IPS-11a (cell line): Measurements from ENCODE around the gene TRIP12.
A peak's percentile ranks its signal among the peaks of the same experiment; 100 is the strongest.
"Not testable (repeated sequence)": the region's sequence is repeated elsewhere in the genome, so short reads cannot be mapped to it uniquely, and the experiment has no call there.

Experiments
- H3K4me3 ChIP-seq: one replicate; pipeline ENCODE4 v1.5.1; 2013; ENCODE audit warnings: low read depth, low read length, control low read depth

The TRIP12 gene

GRCh38 chr2:229921101-229921891 is 513 bp downstream of the TRIP12 start:
- peak overlapping the region; percentile 90 for H3K4me3 ChIP-seq

GRCh38 chr2:229920011-229920641 is 1.7 kb downstream of the TRIP12 start:
- peak overlapping the region; percentile 90 for H3K4me3 ChIP-seq

GRCh38 chr2:229917793-229918192 is 4.0 kb downstream of the TRIP12 start:
- H3K4me3 ChIP-seq: no peak overlapping the region

- no peak overlapping the region for H3K4me3 ChIP-seq
These were observed 7.6 kb downstream of the TRIP12 start for GRCh38 chr2:229914171-229914570.

GRCh38 chr2:229910832-229911412 is 10.9 kb downstream of the TRIP12 start:
- H3K4me3 ChIP-seq: no peak overlapping the region

GRCh38 chr2:229910147-229910831 is 11.5 kb downstream of the TRIP12 start:
- no peak overlapping the region for H3K4me3 ChIP-seq

GRCh38 chr2:229909090-229909489 is 12.7 kb downstream of the TRIP12 start:
- H3K4me3 ChIP-seq: no peak overlapping the region

- no peak overlapping the region for H3K4me3 ChIP-seq
These were observed 16.2 kb downstream of the TRIP12 start for GRCh38 chr2:229905601-229906000.

GRCh38 chr2:229903037-229903436 is 18.8 kb downstream of the TRIP12 start:
- no peak overlapping the region for H3K4me3 ChIP-seq

GRCh38 chr2:229901819-229902218 is 20.0 kb downstream of the TRIP12 start:
- no peak overlapping the region for H3K4me3 ChIP-seq

- not testable (repeated sequence) for H3K4me3 ChIP-seq
These were observed 21.3 kb downstream of the TRIP12 start for GRCh38 chr2:229900514-229900913.

GRCh38 chr2:229900012-229900411 is 21.8 kb downstream of the TRIP12 start:
- no peak overlapping the region for H3K4me3 ChIP-seq

- no peak overlapping the region for H3K4me3 ChIP-seq
These were observed 22.2 kb downstream of the TRIP12 start for GRCh38 chr2:229899604-229900003.

GRCh38 chr2:229896857-229897256 is 25.0 kb downstream of the TRIP12 start:
- no peak overlapping the region for H3K4me3 ChIP-seq

GRCh38 chr2:229889023-229889422 is 32.8 kb downstream of the TRIP12 start:
- H3K4me3 ChIP-seq: no peak overlapping the region

- no peak overlapping the region for H3K4me3 ChIP-seq
These were observed 33.8 kb downstream of the TRIP12 start for GRCh38 chr2:229888031-229888430.

- no peak overlapping the region for H3K4me3 ChIP-seq
These were observed 34.4 kb downstream of the TRIP12 start for GRCh38 chr2:229887441-229887840.

GRCh38 chr2:229884775-229885699 is 36.8 kb downstream of the TRIP12 start:
- H3K4me3 ChIP-seq: no peak overlapping the region

- H3K4me3 ChIP-seq: no peak overlapping the region
These were observed 39.2 kb downstream of the TRIP12 start for GRCh38 chr2:229882583-229882982.

- no peak overlapping the region for H3K4me3 ChIP-seq
These were observed 40.8 kb downstream of the TRIP12 start for GRCh38 chr2:229880892-229881586.
